Liver (tissue), 9 donors: Measurements from ENCODE around the gene OAS2. TPM values are rescaled to one million over a fixed set of nuclear protein-coding genes. Genes with fewer than 3 reads are reported as not detected.

ENCODE experiments used
- DNase-seq: peaks from one replicate; pipeline ENCODE4 v3.0.0-alpha.2; 2017; ENCODE audit warnings: low spot score
- H3K27ac ChIP-seq, 2 donors: one replicate each; pipeline ENCODE4 v1.7.0; 2013; ENCODE audit warnings: inconsistent platforms in 2 of 2, low read length in 2 of 2, control low read depth in 1 of 2, low read depth in 1 of 2, mild to moderate bottlenecking in 1 of 2
- H3K27me3 ChIP-seq, 4 donors: one replicate each; pipeline versions ENCODE4 v1.6.1 to v1.7.0; 2013; ENCODE audit warnings: low read length in 3 of 4, inconsistent platforms in 1 of 4, mild to moderate bottlenecking in 1 of 4, moderate library complexity in 1 of 4; ENCODE audit not compliant: control insufficient read depth in 4 of 4, insufficient read depth in 4 of 4
- H3K36me3 ChIP-seq, 4 donors: one replicate each; pipeline versions ENCODE4 v1.6.1 to v1.7.0; 2013; ENCODE audit warnings: low read length in 3 of 4, mild to moderate bottlenecking in 3 of 4, low read depth in 1 of 4, moderate library complexity in 1 of 4; ENCODE audit not compliant: control insufficient read depth in 4 of 4, insufficient read depth in 3 of 4
- H3K4me1 ChIP-seq, 4 donors: one replicate each; pipeline versions ENCODE4 v1.6.1 to v1.7.0; 2013; ENCODE audit warnings: low read length in 3 of 4, mild to moderate bottlenecking in 3 of 4, moderate library complexity in 1 of 4; ENCODE audit not compliant: control insufficient read depth in 4 of 4, insufficient read depth in 4 of 4
- H3K4me3 ChIP-seq, 3 donors: one replicate each; pipeline versions ENCODE4 v1.6.1 to v1.7.0; 2013; ENCODE audit warnings: low read length in 3 of 3, control low read depth in 1 of 3, low read depth in 1 of 3, mild to moderate bottlenecking in 1 of 3
- H3K9ac ChIP-seq, 2 donors: one replicate each; pipeline ENCODE4 v1.7.0; 2013; ENCODE audit warnings: low read length in 2 of 2, mild to moderate bottlenecking in 2 of 2, moderate library complexity in 2 of 2, control low read depth in 1 of 2, low read depth in 1 of 2
- H3K9me3 ChIP-seq, 4 donors: one replicate each; pipeline versions ENCODE4 v1.6.1 to v1.7.0; 2013; ENCODE audit warnings: low read length in 3 of 4; ENCODE audit not compliant: control insufficient read depth in 4 of 4
- FOXA1 ChIP-seq: IDR thresholded peaks from 2 replicates; pipeline ENCODE4 v1.6.1; 2016; ENCODE audit warnings: antibody characterized with exemption
- FOXA2 ChIP-seq: IDR thresholded peaks from 2 replicates; pipeline ENCODE4 v1.6.1; 2016; ENCODE audit warnings: antibody characterized with exemption
- GABPA ChIP-seq, 2 donors: IDR thresholded peaks in 1 of 2; conservative IDR thresholded peaks in 1 of 2; 2 replicates each; pipeline ENCODE4 v1.6.1; 2016; ENCODE audit warnings: antibody characterized with exemption in 2 of 2, mild to moderate bottlenecking in 1 of 2, moderate library complexity in 1 of 2
- HNF4A ChIP-seq, 2 donors: conservative IDR thresholded peaks; 2 replicates each; pipeline ENCODE4 v1.6.1; 2016; ENCODE audit warnings: antibody characterized with exemption in 2 of 2, mild to moderate bottlenecking in 2 of 2
- JUND ChIP-seq, 2 donors: IDR thresholded peaks; 2 replicates each; pipeline ENCODE4 v1.6.1; 2016; ENCODE audit warnings: antibody characterized with exemption in 2 of 2
- MAX ChIP-seq: IDR thresholded peaks from 2 replicates; pipeline ENCODE4 v1.6.1; 2016; ENCODE audit warnings: antibody characterized with exemption
- NR2F2 ChIP-seq: IDR thresholded peaks from 2 replicates; pipeline ENCODE4 v1.6.1; 2016; ENCODE audit warnings: antibody characterized with exemption
- RAD21 ChIP-seq, 2 donors: IDR thresholded peaks; 2 replicates each; pipeline ENCODE4 v1.6.1; 2016; ENCODE audit warnings: antibody characterized with exemption in 2 of 2, mild to moderate bottlenecking in 2 of 2
- REST ChIP-seq: IDR thresholded peaks from 2 replicates; pipeline ENCODE4 v1.6.1; 2016; ENCODE audit warnings: antibody characterized with exemption, mild to moderate bottlenecking
- RXRA ChIP-seq, 2 donors: IDR thresholded peaks; 2 replicates each; pipeline ENCODE4 v1.6.1; 2017 to 2018; ENCODE audit warnings: antibody characterized with exemption in 2 of 2, mild to moderate bottlenecking in 1 of 2
- SP1 ChIP-seq: IDR thresholded peaks from 2 replicates; pipeline ENCODE4 v1.6.1; 2018; ENCODE audit warnings: antibody characterized with exemption, mild to moderate bottlenecking
- TAF1 ChIP-seq: conservative IDR thresholded peaks from 2 replicates; pipeline ENCODE4 v1.6.1; 2016; ENCODE audit warnings: antibody characterized with exemption, mild to moderate bottlenecking
- YY1 ChIP-seq: IDR thresholded peaks from 2 replicates; pipeline ENCODE4 v1.6.1; 2016; ENCODE audit warnings: antibody characterized with exemption, mild to moderate bottlenecking
- ZBTB33 ChIP-seq: IDR thresholded peaks from 2 replicates; pipeline ENCODE4 v1.6.1; 2016; ENCODE audit warnings: antibody characterized with exemption
- WGBS: extraction: QIAGEN DNeasy Blood & Tissue Kit; methylation state at CpG from one replicate; pipeline ENCODE4 v1.1.7; 2013; 5-methylcytosine and 5-hydroxymethylcytosine counted together
- polyA plus RNA-seq, 2 donors: library from polyadenylated mRNA; stranded (reverse) in 1 of 2; unstranded in 1 of 2; fragments of 200-250 nt in 1 of 2; fragments of >200 nt in 1 of 2; fragmentation: Nextera tagmentation in 1 of 2; extraction: Ambion mirVana in 1 of 2; gene quantifications; one replicate each; pipeline versions ENCODE4 v1.2.1 to v1.2.3, GENCODE V29; 2013 to 2015
- total RNA-seq, 2 donors: library from RNA; depleted of rRNA; stranded (reverse); fragments of >200 nt; gene quantifications; one replicate each; pipeline ENCODE4 v1.2.3, GENCODE V29; 2014
- donor health status: healthy.
- donor health status: healthy.
- donor health status: healthy.
- donor health status: healthy.
- donor health status: healthy.

Gene OAS2
- total and polyA plus RNA-seq, 4 donors = 3.3 to 9.4 (median 6.9) TPM

- Histone ChIP-seq H3K36me3 (no peaks in the 10 kb centered on the region), H3K4me3 (no peak overlapping the region), H3K27me3 (no peaks in the 10 kb centered on the region), H3K4me1 (peaks cover 0 to 5% (median 2%) of the 10 kb centered on the region in 4 donors), H3K9ac (no peak overlapping the region), H3K27ac (no peak overlapping the region), H3K9me3 (no peaks in the 10 kb centered on the region)
- no peak for DNase-seq
- 85% methylated on average over 7 of the region's 7 CpGs for WGBS
- TF ChIP-seq JUND (IDR thresholded peaks at IDR 0.05) = no peak
- TF ChIP-seq REST = no peak
- no peak for TF ChIP-seq RAD21 (IDR thresholded peaks at IDR 0.05)
- no peak for TF ChIP-seq FOXA1
- no peak for TF ChIP-seq MAX
- TF ChIP-seq FOXA2 = no peak
Observed at GRCh38 chr12:113041560-113041959, 63.2 kb downstream of the OAS2 start.

- H3K9me3 ChIP-seq = no peaks in the 10 kb centered on the region
- no peaks in the 10 kb centered on the region for H3K36me3 ChIP-seq
- no peak overlapping the region for H3K27ac ChIP-seq
- TF ChIP-seq TAF1 = no peak
- TF ChIP-seq YY1 = no peak
- no peak for TF ChIP-seq GABPA (IDR thresholded peaks at IDR 0.05 in 1 of 2, conservative IDR thresholded peaks at IDR 0.05 in 1 of 2)
- no peak for TF ChIP-seq FOXA1
- TF ChIP-seq RAD21 (IDR thresholded peaks at IDR 0.05) = no peak
- no peak for TF ChIP-seq NR2F2
- no peak for TF ChIP-seq SP1
- no peak for TF ChIP-seq RXRA (IDR thresholded peaks at IDR 0.05)
- no peak for TF ChIP-seq HNF4A (conservative IDR thresholded peaks at IDR 0.05)
- no peak for TF ChIP-seq MAX
- no peak for TF ChIP-seq ZBTB33
- TF ChIP-seq FOXA2 = no peak
- no peak for DNase-seq
- no peak overlapping the region for H3K9ac ChIP-seq
- H3K4me1 ChIP-seq = peaks cover 0 to 5% (median 2%) of the 10 kb centered on the region in 4 donors
- no peak overlapping the region for H3K4me3 ChIP-seq
- no peaks in the 10 kb centered on the region for H3K27me3 ChIP-seq
- 77% methylated on average over 8 of the region's 8 CpGs for WGBS
Observed at GRCh38 chr12:113043240-113043639, 64.9 kb downstream of the OAS2 start.
